GM18511 (cell line): ENCODE measurements around the gene SOD2.
"Not testable (repeated sequence)": the region's sequence is repeated elsewhere in the genome, so short reads cannot be mapped to it uniquely, and the experiment has no call there.

ENCODE experiments used
- ATAC-seq: cut with Tn5 transposase; IDR thresholded peaks from one replicate; pipeline ENCODE4 v1.9.1; 2021; ENCODE audit warnings: mild to moderate bottlenecking, moderate library complexity; ENCODE audit not compliant: unreplicated experiment

SOD2 gene

GRCh38 chr6:159716247-159717096, 23.4 kb upstream of the SOD2 start:
- no peak for ATAC-seq

GRCh38 chr6:159715605-159716004, 22.6 kb upstream of the SOD2 start:
- ATAC-seq, result no peak

- ATAC-seq, result no peak
These were observed 22.1 kb upstream of the SOD2 start for GRCh38 chr6:159715166-159715565.

- ATAC-seq, result no peak
These were observed 21.4 kb upstream of the SOD2 start for GRCh38 chr6:159714404-159714803.

GRCh38 chr6:159713984-159714383, 20.9 kb upstream of the SOD2 start:
- ATAC-seq, result no peak

- ATAC-seq, result not testable (repeated sequence)
These were observed 19.3 kb upstream of the SOD2 start for GRCh38 chr6:159712389-159712788.

GRCh38 chr6:159710603-159711002, 17.6 kb upstream of the SOD2 start:
- not testable (repeated sequence) for ATAC-seq

GRCh38 chr6:159701413-159701999, 8.5 kb upstream of the SOD2 start:
- no peak for ATAC-seq

- no peak for ATAC-seq
These were observed 7.9 kb upstream of the SOD2 start for GRCh38 chr6:159700970-159701369.

GRCh38 chr6:159695984-159696383, 2.9 kb upstream of the SOD2 start:
- no peak for ATAC-seq

- ATAC-seq, result peak; percentile 3
These were observed 979 bp upstream of the SOD2 start for GRCh38 chr6:159693894-159694545.

GRCh38 chr6:159692303-159693127, 526 bp downstream of the SOD2 start:
- peak; percentile 38 for ATAC-seq

- ATAC-seq, result no peak
These were observed 1.1 kb downstream of the SOD2 start for GRCh38 chr6:159691963-159692287.

- ATAC-seq, result no peak
These were observed 1.7 kb downstream of the SOD2 start for GRCh38 chr6:159691133-159691962.

GRCh38 chr6:159690135-159690534, 2.9 kb downstream of the SOD2 start:
- not testable (repeated sequence) for ATAC-seq

GRCh38 chr6:159689001-159689400, 4.0 kb downstream of the SOD2 start:
- ATAC-seq, result no peak

- no peak for ATAC-seq
These were observed 4.7 kb downstream of the SOD2 start for GRCh38 chr6:159688266-159688905.

- no peak for ATAC-seq
These were observed 5.7 kb downstream of the SOD2 start for GRCh38 chr6:159687341-159687740.

GRCh38 chr6:159686703-159687102, 6.3 kb downstream of the SOD2 start:
- no peak for ATAC-seq

GRCh38 chr6:159686040-159686439, 7.0 kb downstream of the SOD2 start:
- ATAC-seq, result no peak
